ENCODE results near the gene TMEM51.

DNA sequence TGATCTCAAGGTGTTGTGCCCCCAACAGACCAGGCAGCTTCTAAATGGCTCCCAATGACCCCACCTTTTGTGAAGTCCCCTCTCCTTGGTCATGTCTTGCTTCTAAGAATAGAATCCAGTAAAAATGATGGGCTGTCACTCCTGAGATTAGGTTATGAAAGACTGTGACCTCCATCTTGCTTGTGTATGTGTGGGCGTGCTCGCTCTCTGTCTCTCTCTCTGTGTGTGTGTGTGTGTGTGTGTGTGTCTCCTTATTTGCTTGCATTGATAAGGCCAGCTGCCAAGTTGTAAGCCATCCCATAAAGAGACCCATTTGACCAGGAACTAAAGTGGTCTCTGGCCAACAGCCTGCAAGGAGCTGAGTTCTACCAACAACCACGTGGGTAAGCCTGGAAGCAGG, 22.9 kb upstream of the TMEM51 start:
- TF ChIP-seq, protein P1, sequence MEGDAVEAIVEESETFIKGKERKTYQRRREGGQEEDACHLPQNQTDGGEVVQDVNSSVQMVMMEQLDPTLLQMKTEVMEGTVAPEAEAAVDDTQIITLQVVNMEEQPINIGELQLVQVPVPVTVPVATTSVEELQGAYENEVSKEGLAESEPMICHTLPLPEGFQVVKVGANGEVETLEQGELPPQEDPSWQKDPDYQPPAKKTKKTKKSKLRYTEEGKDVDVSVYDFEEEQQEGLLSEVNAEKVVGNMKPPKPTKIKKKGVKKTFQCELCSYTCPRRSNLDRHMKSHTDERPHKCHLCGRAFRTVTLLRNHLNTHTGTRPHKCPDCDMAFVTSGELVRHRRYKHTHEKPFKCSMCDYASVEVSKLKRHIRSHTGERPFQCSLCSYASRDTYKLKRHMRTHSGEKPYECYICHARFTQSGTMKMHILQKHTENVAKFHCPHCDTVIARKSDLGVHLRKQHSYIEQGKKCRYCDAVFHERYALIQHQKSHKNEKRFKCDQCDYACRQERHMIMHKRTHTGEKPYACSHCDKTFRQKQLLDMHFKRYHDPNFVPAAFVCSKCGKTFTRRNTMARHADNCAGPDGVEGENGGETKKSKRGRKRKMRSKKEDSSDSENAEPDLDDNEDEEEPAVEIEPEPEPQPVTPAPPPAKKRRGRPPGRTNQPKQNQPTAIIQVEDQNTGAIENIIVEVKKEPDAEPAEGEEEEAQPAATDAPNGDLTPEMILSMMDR (IDR thresholded peaks at IDR 0.05; ENCODE audit: insufficient read depth, low read length, poor library complexity, severe bottlenecking): no peak
- no peak for TF ChIP-seq EZH2phosphoT487 (conservative IDR thresholded peaks at IDR 0.05; ENCODE audit: low read length)
